ENCODE results near the gene HMX3.

The HMX3 gene

GRCh38 chr10:123157210-123157609, 21.4 kb downstream of the HMX3 start:
- H3K4me3 Mint-ChIP-seq: peak overlapping the region; percentile 11
- peaks cover 18% of the 10 kb centered on the region for H3K27me3 Mint-ChIP-seq (ENCODE audit: low read depth, poor library complexity)
- H3K27ac Mint-ChIP-seq: peak overlapping the region; percentile 10
- no peak for TF ChIP-seq CTCF (IDR thresholded peaks at IDR 0.05)
- peaks cover 61% of the 10 kb centered on the region for H3K36me3 Mint-ChIP-seq (ENCODE audit: low read depth)
- peaks cover 40% of the 10 kb centered on the region for H3K4me1 Mint-ChIP-seq
- no peaks in the 10 kb centered on the region for H3K9me3 Mint-ChIP-seq
- DNase-seq: no peak

- TF ChIP-seq CTCF (IDR thresholded peaks at IDR 0.05): no peak
- no peak overlapping the region for H3K27ac Mint-ChIP-seq
- H3K4me1 Mint-ChIP-seq: peaks cover 40% of the 10 kb centered on the region
- H3K9me3 Mint-ChIP-seq: no peaks in the 10 kb centered on the region
- H3K27me3 Mint-ChIP-seq (ENCODE audit: low read depth, poor library complexity): peaks cover 3% of the 10 kb centered on the region
- peaks cover 67% of the 10 kb centered on the region for H3K36me3 Mint-ChIP-seq (ENCODE audit: low read depth)
- DNase-seq: no peak
- H3K4me3 Mint-ChIP-seq: no peak overlapping the region
Observed at GRCh38 chr10:123158682-123159081, 22.9 kb downstream of the HMX3 start.

GRCh38 chr10:123160311-123160980, 24.7 kb downstream of the HMX3 start:
- Mint-ChIP-seq H3K27me3 (ENCODE audit: low read depth, poor library complexity) (no peaks in the 10 kb centered on the region), H3K9me3 (no peaks in the 10 kb centered on the region), H3K4me3 (no peak overlapping the region), H3K36me3 (ENCODE audit: low read depth) (peaks cover 75% of the 10 kb centered on the region), H3K4me1 (peaks cover 35% of the 10 kb centered on the region), H3K27ac (no peak overlapping the region)
- DNase-seq: no peak
- no peak for TF ChIP-seq CTCF (IDR thresholded peaks at IDR 0.05)

- DNase-seq: no peak
- no peak for TF ChIP-seq CTCF (IDR thresholded peaks at IDR 0.05)
- Mint-ChIP-seq H3K36me3 (ENCODE audit: low read depth) (peaks cover 62% of the 10 kb centered on the region), H3K9me3 (no peaks in the 10 kb centered on the region), H3K4me1 (no peaks in the 10 kb centered on the region), H3K27me3 (ENCODE audit: low read depth, poor library complexity) (no peaks in the 10 kb centered on the region), H3K4me3 (no peak overlapping the region), H3K27ac (no peak overlapping the region)
Observed at GRCh38 chr10:123164319-123164718, 28.5 kb downstream of the HMX3 start.

- no peaks in the 10 kb centered on the region for H3K4me1 Mint-ChIP-seq
- no peaks in the 10 kb centered on the region for H3K9me3 Mint-ChIP-seq
- peaks cover 59% of the 10 kb centered on the region for H3K36me3 Mint-ChIP-seq (ENCODE audit: low read depth)
- H3K27ac Mint-ChIP-seq: peak overlapping the region; percentile 70
- no peak overlapping the region for H3K4me3 Mint-ChIP-seq
- no peak for TF ChIP-seq CTCF (IDR thresholded peaks at IDR 0.05)
- DNase-seq: no peak
- H3K27me3 Mint-ChIP-seq (ENCODE audit: low read depth, poor library complexity): no peaks in the 10 kb centered on the region
Observed at GRCh38 chr10:123165445-123166072, 29.8 kb downstream of the HMX3 start.

GRCh38 chr10:123166618-123167017, 30.8 kb downstream of the HMX3 start:
- DNase-seq: no peak
- H3K4me3 Mint-ChIP-seq: no peak overlapping the region
- H3K9me3 Mint-ChIP-seq: no peaks in the 10 kb centered on the region
- no peak overlapping the region for H3K27ac Mint-ChIP-seq
- no peaks in the 10 kb centered on the region for H3K27me3 Mint-ChIP-seq (ENCODE audit: low read depth, poor library complexity)
- no peaks in the 10 kb centered on the region for H3K4me1 Mint-ChIP-seq
- peaks cover 56% of the 10 kb centered on the region for H3K36me3 Mint-ChIP-seq (ENCODE audit: low read depth)
- no peak for TF ChIP-seq CTCF (IDR thresholded peaks at IDR 0.05)
